Stimulated activated CD4-positive, alpha-beta T cell treated with anti-CD3 and anti-CD28 coated beads, Interleukin-1b, Interleukin-23, amount 100 ng/mL, for 24 hours (primary cell): ENCODE measurements around the gene NOP53.
A peak's percentile ranks its signal among the peaks of the same experiment; 100 is the strongest.
"Not testable (repeated sequence)": the region's sequence is repeated elsewhere in the genome, so short reads cannot be mapped to it uniquely, and the experiment has no call there.

Experiments
- DNase-seq, 4 experiments: peaks; one replicate each; pipeline ENCODE4 v3.0.0-alpha.2; 2020; ENCODE audit warnings: low read depth in 4 of 4, low spot score in 1 of 4

Gene NOP53

DNA sequence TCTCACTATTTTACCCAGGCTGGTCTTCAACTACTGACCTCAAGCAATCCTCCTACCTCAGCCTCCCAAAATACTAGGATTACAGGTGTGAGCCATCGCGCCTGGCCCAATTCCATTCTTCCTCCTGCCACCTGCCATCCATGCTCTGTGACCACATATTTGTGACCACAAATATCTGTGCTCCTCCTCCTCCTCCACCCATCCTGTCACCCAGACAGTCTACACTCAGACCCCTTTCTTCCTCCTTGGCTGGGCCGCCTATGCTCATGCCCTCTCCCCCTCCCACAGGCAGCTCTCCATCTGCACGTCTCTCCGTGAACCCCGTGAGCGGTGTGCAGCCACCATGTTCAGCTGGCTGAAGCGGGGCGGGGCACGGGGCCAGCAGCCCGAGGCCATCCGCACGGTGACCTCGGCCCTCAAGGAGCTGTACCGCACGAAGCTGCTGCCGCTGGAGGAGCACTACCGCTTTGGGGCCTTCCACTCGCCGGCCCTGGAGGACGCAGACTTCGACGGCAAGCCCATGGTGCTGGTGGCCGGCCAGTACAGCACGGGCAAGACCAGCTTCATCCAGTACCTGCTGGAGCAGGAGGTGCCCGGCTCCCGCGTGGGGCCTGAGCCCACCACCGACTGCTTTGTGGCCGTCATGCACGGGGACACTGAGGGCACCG lies 28.9 kb upstream of the NOP53 start:
- no peak for DNase-seq

DNA sequence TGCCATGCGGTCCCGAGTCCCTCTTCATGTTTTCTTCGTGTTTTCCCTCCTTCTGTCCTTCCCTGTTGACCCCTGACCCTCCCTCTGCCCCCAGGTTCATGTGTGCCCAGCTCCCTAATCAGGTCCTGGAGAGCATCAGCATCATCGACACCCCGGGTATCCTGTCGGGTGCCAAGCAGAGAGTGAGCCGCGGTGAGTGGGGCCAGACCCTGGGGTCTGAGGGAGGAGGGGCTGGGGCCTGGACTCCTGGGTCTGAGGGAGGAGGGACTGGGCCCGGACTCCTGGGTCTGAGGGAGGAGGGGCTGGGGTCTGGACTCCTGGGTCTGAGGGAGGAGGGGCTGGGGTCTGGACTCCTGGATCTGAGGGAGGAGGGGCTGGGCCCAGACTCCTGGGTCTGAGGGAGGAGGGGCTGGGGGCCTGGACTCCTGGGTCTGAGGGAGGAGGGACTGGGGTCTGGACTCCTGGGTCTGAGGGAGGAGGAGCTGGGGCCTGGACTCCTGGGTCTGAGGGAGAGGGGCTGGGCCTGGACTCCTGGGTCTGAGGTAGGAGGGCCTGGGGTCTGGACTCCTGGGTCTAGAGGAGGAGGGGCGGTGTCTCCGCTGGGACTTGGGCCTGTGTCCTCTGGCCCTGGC lies 26.8 kb upstream of the NOP53 start:
- not testable (repeated sequence) for DNase-seq

DNA sequence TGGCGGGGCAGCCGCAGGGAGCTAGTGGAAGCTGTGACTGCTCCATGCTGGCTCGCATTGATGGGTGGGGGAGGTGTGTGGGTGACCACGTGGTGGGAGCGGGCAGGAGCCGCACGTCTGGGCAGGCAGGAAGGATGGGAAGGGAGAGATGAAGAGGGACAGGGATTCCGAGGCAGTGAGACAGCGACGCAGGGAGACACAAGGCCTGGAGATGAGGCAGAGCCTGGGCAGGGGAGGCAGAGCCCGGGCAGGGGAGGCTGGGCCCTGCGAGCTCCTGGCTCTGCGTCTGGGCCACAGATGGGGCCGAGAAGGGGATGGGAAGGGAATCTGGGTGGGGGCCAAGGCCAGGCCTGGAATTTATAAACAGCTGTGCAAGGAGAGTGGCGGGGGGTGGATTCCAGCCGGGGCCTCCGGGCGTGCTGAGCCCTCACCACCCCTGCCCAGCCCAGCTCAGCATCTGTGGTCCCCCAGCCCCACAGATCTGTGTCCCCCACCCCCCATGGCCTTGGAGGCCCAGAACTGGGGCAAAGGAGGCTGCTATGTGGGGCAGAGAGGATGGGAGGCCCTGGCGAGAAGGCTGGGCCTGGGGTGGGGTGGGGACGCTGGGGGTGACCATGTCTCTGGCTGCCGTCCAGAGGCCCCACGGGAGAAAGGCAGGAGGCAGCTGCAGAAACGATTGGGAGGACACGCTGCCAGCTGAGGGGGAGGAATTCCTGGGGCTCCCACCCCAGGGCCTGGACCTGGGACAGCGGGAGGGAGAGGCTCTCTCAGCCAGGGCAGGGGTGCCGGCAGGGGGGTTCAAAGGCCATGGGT lies 26.1 kb upstream of the NOP53 start:
- no peak for DNase-seq

DNA sequence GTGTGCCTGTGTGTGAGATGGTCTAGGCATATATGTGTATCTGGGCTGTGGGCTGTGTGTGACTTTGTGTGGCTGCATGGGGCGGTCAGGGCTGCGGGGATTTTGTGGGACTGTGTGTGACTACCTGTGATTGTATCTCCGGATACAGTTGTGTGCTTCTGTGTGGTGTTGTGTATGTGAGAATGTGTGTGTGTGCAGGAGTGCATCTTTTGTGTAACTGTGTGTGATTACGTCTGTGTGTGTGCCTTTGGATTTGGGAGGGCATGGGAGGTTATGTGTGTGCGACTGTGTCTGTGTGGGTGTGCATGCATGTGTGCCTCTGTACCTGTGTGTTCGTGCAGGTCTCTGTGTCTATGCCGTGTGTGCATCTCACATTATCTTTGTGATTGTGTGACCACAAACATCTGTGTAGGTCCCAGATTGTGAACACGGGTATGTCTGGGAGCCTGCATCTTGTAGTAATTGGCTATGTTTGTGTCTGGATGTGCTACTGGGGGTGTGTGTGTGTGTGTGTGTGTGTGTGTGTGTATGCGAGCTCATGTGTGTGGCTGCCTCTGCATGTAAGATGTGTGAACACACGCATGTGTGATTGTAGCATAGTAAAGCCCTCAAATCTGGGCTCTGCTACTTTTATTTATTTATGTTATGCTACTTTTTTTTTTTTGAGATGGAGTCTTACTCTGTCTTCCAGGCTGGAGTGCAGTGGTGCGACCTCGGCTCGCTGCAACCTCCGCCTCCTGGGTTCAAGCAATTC lies 24.5 kb upstream of the NOP53 start:
- DNase-seq: no peak

DNA sequence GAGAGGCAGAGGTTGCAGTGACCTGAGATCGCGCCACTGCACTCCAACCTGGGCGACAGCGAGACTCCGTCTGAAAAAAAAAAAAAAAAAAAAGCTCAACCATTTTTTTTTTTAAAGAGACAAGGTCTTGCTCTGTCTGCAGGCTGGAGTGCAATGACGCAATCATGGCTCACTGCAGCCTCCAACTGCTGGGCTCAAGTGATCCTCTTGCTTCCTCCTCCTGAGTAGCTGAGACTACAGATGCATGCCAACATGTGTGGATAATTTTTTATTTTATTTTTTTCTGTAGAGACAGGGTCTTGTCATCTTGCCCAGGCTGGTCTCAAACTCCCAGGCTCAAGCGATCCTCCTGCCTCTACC lies 21.8 kb upstream of the NOP53 start:
- DNase-seq: no peak

DNA sequence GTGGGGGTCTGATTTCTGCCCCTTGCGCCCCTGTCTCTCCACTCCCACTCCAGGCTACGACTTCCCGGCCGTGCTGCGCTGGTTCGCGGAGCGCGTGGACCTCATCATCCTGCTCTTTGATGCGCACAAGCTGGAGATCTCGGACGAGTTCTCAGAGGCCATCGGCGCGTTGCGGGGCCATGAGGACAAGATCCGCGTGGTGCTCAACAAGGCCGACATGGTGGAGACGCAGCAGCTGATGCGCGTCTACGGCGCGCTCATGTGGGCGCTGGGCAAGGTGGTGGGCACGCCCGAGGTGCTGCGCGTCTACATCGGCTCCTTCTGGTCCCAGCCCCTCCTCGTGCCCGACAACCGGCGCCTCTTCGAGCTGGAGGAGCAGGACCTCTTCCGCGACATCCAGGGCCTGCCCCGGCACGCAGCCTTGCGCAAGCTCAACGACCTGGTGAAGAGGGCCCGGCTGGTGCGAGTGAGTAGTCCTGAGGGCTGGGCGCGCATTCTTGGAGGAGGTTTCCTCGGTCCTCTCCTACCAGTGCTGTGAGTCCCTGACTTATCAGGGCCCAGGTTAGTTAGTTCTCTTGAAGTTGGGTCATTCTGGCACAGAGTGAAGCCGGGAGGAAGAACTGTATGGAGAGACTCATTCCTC lies 19.5 kb upstream of the NOP53 start:
- DNase-seq: no peak

DNA sequence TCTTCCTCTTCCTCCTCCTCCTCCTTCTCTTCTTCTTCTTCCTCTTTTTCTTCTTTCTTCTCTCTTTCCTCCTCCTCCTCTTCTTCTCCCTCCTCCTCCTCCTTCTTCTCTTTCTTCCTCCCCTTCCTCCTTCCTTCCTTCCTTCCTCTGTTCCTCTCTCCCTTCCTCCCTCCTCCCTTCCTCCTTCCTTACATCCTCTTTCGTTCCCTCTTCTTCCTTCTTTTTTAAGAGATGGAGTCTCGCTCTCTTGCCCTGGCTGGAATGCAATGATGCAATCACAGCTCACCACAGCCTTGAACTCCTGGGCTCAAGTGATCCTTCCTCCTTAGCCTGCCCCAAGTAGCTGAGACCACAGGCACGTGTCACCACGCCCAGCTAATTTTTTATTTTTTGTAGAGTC lies 18.9 kb upstream of the NOP53 start:
- DNase-seq: no peak

DNA sequence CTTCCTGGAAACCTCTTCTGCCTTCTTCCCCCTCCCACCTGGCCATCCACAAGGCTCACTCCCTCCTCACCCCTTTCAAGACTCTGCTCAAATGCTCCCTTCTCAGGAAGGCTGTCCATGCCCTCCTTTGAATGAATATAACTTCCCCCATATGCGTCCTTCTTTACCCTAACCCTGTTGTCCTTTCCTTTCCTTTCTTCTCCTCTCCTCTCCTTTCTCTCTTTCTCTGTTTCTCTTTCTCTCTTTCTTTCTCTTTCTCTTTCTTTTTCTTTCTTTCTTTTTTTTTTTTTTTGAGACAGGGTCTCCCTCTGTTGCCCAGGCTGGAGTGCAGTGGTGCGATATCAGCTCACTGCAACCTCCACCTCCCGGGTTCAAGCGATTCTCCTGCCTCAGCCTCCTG lies 17.1 kb upstream of the NOP53 start:
- DNase-seq: not testable (repeated sequence)

DNA sequence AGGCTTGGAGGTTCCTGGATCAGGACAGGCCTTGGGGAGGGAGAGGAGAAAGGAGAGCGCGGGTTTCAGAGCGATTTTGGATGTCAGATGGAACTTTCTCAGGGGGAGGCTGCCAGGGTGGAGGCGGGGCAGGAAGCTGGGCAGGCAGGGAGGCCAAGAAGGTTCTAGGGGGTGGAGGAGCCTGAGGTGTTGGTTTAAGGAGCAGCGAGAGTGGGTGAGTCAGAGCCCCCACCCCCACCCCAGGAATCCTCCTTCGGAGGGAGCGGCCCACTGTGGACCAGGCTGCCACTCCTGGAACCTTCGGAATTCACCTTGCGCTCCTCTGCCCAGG lies 15.9 kb upstream of the NOP53 start:
- no peak for DNase-seq

DNA sequence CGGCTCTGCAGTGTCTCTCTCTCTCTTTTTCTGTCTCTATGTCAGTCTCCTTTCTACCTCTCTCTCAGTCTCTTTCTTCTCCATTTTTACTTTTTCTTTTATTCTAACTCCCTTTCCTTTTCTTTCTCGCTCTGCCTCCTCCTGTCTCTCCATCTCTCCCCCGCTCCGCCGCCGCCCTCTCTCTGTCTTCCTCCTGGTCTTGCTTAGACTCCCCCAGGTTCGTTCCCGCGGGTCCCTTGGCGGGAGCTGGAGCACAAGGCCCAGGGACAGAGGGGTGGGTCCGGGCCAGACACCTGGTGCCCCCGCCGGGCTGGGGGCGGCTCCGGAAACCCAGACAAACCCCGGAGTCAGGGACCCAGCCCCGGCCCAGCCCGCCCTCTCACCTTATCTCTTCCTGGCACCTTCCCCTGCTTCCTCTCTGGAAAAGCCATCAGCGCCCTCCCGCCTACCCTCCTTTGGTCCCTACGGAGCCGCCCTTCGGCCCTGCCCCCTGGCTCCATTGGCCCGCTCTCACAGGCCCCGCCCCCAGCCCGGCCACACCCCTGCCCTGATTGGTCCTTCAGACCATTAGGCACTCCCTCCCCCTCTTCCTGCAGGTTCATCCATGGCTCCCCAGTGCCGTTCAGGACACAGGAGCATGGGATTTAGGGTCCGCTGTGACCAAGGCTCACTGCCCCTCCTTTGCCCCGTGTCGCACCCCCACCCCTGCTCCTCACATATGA lies 15.4 kb upstream of the NOP53 start:
- peak in 1 of 4 experiments; percentile 69 for DNase-seq

DNA sequence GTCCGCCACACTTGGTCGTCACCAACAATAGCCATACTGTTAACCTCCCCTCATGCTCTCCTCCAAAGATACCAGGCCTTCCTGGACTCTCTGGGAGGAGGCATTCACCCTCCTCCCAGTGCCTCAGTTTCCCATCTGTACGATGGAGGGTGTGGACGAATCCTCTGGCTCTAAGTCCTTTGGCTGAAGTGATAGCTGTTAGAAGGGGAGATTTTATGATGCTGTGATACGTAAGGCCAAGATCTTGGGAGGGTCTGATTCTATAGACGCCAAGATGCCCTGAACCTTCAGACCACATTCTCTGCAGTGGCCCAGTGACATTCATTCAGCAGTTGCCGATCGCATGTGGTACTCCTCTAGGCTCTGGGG lies 14.8 kb upstream of the NOP53 start:
- DNase-seq: no peak

DNA sequence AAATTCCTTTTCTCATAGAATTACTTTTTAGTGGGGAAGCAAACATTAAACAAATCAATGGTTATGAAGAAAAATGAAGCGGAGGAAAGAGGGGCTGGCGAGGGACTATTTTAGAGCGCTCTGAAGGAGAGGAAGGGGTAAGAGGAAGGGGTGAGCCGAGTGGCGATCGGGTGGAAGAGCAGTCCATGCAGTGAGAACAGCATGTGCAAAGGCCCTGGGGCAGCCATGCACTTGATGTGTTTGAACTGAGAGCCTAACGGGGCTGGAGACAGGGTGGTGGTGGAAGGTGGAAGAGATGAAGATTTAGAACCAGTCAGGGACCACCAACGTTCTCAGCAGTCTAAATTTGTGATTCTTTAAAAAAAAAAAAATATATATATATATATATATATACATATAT lies 14.4 kb upstream of the NOP53 start:
- DNase-seq: no peak

DNA sequence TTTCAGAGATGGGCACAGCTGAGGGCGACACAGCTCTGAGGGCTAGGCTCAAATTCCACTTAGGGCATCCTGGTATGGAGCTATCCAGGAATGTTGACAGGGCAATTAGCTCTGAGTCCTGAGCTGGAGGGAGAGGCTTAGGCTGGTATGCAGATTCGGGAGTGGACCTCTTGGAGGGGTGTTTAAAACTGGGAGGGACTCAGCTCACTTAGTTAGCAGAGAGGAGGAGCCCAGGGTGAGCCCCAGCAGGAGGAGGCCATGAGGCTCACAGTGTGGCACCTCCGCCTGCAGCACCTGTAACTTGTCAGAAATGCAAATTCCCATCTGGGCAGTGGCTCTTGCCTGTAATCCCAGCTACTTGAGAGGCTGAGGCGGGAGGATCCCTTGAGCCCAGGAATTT lies 10.2 kb upstream of the NOP53 start:
- no peak for DNase-seq

DNA sequence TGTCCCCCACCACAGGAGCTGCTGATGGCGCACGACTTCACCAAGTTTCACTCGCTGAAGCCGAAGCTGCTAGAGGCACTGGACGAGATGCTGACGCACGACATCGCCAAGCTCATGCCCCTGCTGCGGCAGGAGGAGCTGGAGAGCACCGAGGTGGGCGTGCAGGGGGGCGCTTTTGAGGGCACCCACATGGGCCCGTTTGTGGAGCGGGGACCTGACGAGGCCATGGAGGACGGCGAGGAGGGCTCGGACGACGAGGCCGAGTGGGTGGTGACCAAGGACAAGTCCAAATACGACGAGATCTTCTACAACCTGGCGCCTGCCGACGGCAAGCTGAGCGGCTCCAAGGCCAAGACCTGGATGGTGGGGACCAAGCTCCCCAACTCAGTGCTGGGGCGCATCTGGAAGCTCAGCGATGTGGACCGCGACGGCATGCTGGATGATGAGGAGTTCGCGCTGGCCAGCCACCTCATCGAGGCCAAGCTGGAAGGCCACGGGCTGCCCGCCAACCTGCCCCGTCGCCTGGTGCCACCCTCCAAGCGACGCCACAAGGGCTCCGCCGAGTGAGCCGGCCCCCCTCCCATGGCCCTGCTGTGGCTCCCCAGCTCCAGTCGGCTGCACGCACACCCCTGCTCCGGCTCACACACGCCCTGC lies 4.4 kb upstream of the NOP53 start:
- no peak for DNase-seq

DNA sequence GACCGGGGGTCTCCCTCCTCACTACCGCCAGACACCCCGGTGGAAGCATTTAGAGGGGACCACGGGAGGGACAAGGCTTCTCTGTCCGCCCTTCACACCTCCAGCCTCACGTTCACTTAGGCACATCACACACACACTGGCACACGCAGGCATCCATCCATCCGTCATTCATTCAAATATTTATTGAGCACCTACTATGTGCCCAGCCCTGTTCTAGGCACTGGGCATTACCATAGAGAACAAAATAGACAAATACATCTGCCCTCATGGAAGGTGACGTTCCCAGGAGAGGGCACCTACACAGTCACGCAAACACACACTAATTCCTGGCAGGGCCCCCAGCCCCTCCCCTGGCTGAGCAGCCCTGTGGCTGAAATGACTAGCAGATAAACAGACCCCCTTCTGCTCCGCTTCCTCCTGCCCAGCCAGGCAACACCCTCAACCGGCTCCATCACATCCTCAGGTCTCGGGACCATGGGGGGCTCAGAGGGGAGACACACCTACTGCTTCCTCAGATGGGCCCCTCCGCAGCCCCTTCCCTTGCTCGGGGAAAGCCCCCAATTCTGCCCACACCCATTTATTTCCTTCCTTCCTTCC lies 3.7 kb upstream of the NOP53 start:
- DNase-seq: no peak

DNA sequence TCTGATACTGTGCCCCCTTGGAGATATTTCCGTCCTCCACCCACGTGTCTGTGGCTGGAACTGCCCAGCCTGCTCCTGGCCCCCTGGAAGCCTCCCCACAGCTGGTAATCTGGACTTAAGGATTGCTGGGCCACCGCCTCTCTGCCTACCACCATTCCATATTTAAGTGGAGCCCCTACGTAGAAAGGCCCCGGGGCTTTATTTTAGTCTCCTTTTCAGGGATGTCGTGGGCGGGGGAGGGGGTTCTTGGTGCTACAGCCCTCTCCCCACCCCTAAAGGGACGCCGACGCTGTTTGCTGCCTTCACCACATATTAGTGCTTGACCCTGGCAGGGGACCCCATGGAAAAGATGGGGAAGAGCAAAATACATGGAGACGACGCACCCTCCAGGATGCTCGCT lies 2.7 kb upstream of the NOP53 start:
- DNase-seq: no peak

DNA sequence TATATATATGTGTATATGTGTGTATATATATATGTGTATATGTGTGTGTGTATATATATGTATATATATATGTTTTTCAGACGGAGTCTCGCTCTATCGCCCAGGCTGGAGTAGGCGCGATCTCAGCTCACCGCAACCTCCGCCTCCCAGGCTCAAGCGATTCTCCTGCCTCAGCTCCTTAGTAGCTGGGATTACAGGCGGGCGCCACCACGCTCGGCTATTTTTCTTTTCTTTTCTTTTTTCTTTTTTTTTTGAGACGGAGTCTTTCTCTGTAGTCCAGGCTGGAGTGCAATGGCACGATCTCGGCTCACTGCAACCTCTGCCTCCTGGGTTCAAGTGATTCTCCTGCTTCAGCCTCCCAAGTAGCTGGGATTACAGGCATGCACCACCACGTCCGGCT lies 783 bp downstream of the NOP53 start:
- not testable (repeated sequence) for DNase-seq

DNA sequence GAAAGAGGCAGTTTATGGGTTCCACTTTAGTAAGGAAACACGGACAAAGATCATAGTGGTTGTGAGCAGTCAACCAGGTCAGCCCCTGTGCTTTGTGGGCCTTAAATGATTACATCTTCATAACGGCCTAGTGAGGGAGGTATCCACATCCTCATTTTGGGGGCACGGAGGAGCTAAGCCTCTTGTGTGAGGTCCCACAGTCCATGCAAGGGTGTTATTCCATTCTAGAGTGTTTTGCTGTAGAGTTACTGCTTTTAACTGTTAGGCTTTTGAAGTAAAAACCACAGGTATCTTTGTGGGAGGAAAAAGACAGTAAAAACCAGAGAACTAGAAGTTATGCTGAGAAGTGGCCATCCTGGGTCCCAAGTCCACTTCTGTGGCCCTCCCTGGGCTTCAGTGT lies 4.0 kb downstream of the NOP53 start:
- DNase-seq: no peak

DNA sequence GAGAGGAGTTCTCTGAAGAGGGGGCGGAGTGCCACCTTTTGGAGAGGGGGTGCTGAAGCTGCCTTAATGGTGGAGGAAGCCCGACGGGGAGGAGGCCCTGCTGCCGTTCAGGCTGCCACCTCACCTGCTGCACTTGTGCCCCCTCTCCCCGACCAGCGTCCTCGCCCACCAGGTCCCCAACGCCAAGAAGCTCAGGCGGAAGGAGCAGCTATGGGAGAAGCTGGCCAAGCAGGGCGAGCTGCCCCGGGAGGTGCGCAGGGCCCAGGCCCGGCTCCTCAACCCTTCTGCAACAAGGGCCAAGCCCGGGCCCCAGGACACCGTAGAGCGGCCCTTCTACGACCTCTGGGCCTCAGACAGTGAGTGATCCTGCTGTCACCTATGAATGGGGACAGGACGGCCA lies 5.4 kb downstream of the NOP53 start:
- no peak for DNase-seq
